Posterior cingulate gyrus (tissue), 11 donors: ENCODE data around the gene ATP6AP1.

ENCODE experiments used
- DNase-seq, 10 donors: peaks; one replicate each; pipeline versions ENCODE4 v3.0.0 to v3.0.0-alpha.2; 2020 to 2021; ENCODE audit warnings: mixed read lengths in 3 of 10
- intact Hi-C: fragments of 100-400 bp; cut with DNase I; formaldehyde crosslinking; loops from one replicate; pipeline ENCODE4 v1.15.1; 2023

ATP6AP1 gene

GRCh38 chrX:154426916-154427770, 1.3 kb upstream of the ATP6AP1 start:
- no peak for DNase-seq
- intact Hi-C loops: no loop called here

- intact Hi-C loops: no loop called here
- DNase-seq: no peak
Observed at GRCh38 chrX:154429711-154430110, 1.2 kb downstream of the ATP6AP1 start.

GRCh38 chrX:154430479-154430878, 2.0 kb downstream of the ATP6AP1 start:
- intact Hi-C loops: no loop called here
- no peak for DNase-seq

- intact Hi-C loops: no loop called here
Observed at GRCh38 chrX:154430916-154431315, 2.4 kb downstream of the ATP6AP1 start.

GRCh38 chrX:154431341-154431740, 2.9 kb downstream of the ATP6AP1 start:
- intact Hi-C loops: no loop called here
- no peak for DNase-seq

More at GRCh38 chrX:154430916-154431315, 2.4 kb downstream of the ATP6AP1 start:
- no peak for DNase-seq

GRCh38 chrX:154432210-154432609, 3.7 kb downstream of the ATP6AP1 start:
- intact Hi-C loops: no loop called here
- DNase-seq: no peak

- DNase-seq: no peak
- intact Hi-C loops: no loop called here
Observed at GRCh38 chrX:154433605-154434004, 5.1 kb downstream of the ATP6AP1 start.

- intact Hi-C loops: no loop called here
- no peak for DNase-seq
Observed at GRCh38 chrX:154434394-154435168, 6.1 kb downstream of the ATP6AP1 start.

- intact Hi-C loops: no loop called here
- peak in 1 of 10 donors; percentile 73 for DNase-seq
Observed at GRCh38 chrX:154435171-154435733, 6.8 kb downstream of the ATP6AP1 start.

GRCh38 chrX:154436374-154436982, 8.0 kb downstream of the ATP6AP1 start:
- intact Hi-C loops: loop anchor here (2.0 kb wide), 1 partner anchor 50 kb away; the partner anchor contains the start of gene UBL4A
- peak in 2 of 10 donors; percentile 39 to 90 for DNase-seq

GRCh38 chrX:154436983-154437752, 8.7 kb downstream of the ATP6AP1 start, which contains the start of gene GDI1:
Gene GDI1, plus strand, starts transcription at chrX:154437154. Its CDS starts 101 bp downstream, at chrX:154437255.
- intact Hi-C loops: loop anchor here (2.0 kb wide), 1 partner anchor 50 kb away; the partner anchor contains the start of gene UBL4A
- peak in 4 of 10 donors; percentile 25 to 91 (median 70) for DNase-seq

GRCh38 chrX:154437971-154438893, 9.8 kb downstream of the ATP6AP1 start:
- intact Hi-C loops: loop anchor here (2.0 kb wide), 1 partner anchor 49 kb away; the partner anchor contains the start of gene UBL4A

GRCh38 chrX:154439841-154440240, 11.4 kb downstream of the ATP6AP1 start:
- intact Hi-C loops: loop anchor here (5.0 kb wide), 1 partner anchor 37 kb away; the partner anchor contains the start of gene LAGE3
- DNase-seq: no peak

More at GRCh38 chrX:154437971-154438893, 9.8 kb downstream of the ATP6AP1 start:
- peak in 1 of 10 donors; percentile 70 for DNase-seq

GRCh38 chrX:154440623-154441357, 12.3 kb downstream of the ATP6AP1 start:
- DNase-seq: peak in 1 of 10 donors; percentile 68
- intact Hi-C loops: loop anchor here (5.0 kb wide), 1 partner anchor 37 kb away; the partner anchor contains the start of gene LAGE3

- no peak for DNase-seq
- intact Hi-C loops: loop anchor here (5.0 kb wide), 1 partner anchor 36 kb away; the partner anchor contains the start of gene LAGE3
Observed at GRCh38 chrX:154441564-154441963, 13.1 kb downstream of the ATP6AP1 start.

GRCh38 chrX:154441984-154442707, 13.7 kb downstream of the ATP6AP1 start:
- intact Hi-C loops: loop anchor here (5.0 kb wide), 1 partner anchor 35 kb away; the partner anchor contains the start of gene LAGE3
- no peak for DNase-seq

GRCh38 chrX:154443479-154443910, 15.0 kb downstream of the ATP6AP1 start:
- intact Hi-C loops: loop anchor here (5.0 kb wide), 1 partner anchor 34 kb away; the partner anchor contains the start of gene LAGE3
- DNase-seq: no peak
